Gastrocnemius medialis (tissue), 4 donors: ENCODE results near the gene PGA4.
"Not testable (repeated sequence)": the region's sequence is repeated elsewhere in the genome, so short reads cannot be mapped to it uniquely, and the experiment has no call there.

Experiments
- CTCF ChIP-seq, 5 experiments: fragments of 450-650 bp in 3 of 5; fragments of 200-600 bp in 2 of 5; sonication (generic) in 2 of 5; IDR thresholded peaks in 4 of 5; conservative IDR thresholded peaks in 1 of 5; 1 replicate in 4 of 5; 2 replicates in 1 of 5; pipeline ENCODE4 v1.5.1; 2016 to 2019; ENCODE audit warnings: antibody characterized with exemption in 5 of 5, mild to moderate bottlenecking in 3 of 5, moderate library complexity in 3 of 5
- POLR2A ChIP-seq, 2 donors: fragments of 450-650 bp; IDR thresholded peaks; one replicate each; pipeline ENCODE4 v1.6.1; 2017; ENCODE audit warnings: antibody characterized with exemption in 2 of 2, mild to moderate bottlenecking in 2 of 2, moderate library complexity in 2 of 2

GRCh38 chr11:61213711-61214324, 8.3 kb upstream of the PGA4 start:
- TF ChIP-seq CTCF (IDR thresholded peaks at IDR 0.05 in 4 of 5, conservative IDR thresholded peaks at IDR 0.05 in 1 of 5); POLR2A (IDR thresholded peaks at IDR 0.05): not testable (repeated sequence)
